H9 (cell line): ENCODE data around the gene MSH3. TPM values are rescaled to one million over a fixed set of nuclear protein-coding genes. Genes with fewer than 3 reads are reported as not detected.

Source experiments
- DNase-seq: peaks from one replicate; pipeline ENCODE4 v3.0.0-alpha.2; 2017
- H2AFZ ChIP-seq: one replicate; pipeline ENCODE4 v1.6.1; 2013; ENCODE audit warnings: mild to moderate bottlenecking, low read length, control low read depth, moderate library complexity
- H2AK5ac ChIP-seq: 2 replicates; pipeline ENCODE4 v1.6.1; 2013; ENCODE audit warnings: low read length, control low read depth, mixed read lengths; ENCODE audit not compliant: insufficient read length
- H2BK120ac ChIP-seq: one replicate; pipeline ENCODE4 v1.6.1; 2013; ENCODE audit warnings: low read depth, mild to moderate bottlenecking, low read length, control low read depth, inconsistent platforms; ENCODE audit not compliant: poor library complexity, severe bottlenecking
- H2BK12ac ChIP-seq: 2 replicates; pipeline ENCODE4 v1.6.1; 2013; ENCODE audit warnings: low read length, control low read depth, mixed read lengths, low read depth; ENCODE audit not compliant: insufficient read length
- H2BK15ac ChIP-seq: 2 replicates; pipeline ENCODE4 v1.6.1; 2013; ENCODE audit warnings: low read depth, low read length, control low read depth
- H2BK20ac ChIP-seq: one replicate; pipeline ENCODE4 v1.6.1; 2013; ENCODE audit warnings: low read depth, mild to moderate bottlenecking, low read length, control low read depth, inconsistent platforms; ENCODE audit not compliant: poor library complexity, severe bottlenecking
- H2BK5ac ChIP-seq: 2 replicates; pipeline ENCODE4 v1.6.1; 2013; ENCODE audit warnings: low read length, control low read depth, mixed read lengths; ENCODE audit not compliant: insufficient read length
- H3K14ac ChIP-seq: 2 replicates; pipeline ENCODE4 v1.6.1; 2013; ENCODE audit warnings: low read length, control low read depth; ENCODE audit not compliant: insufficient read depth
- H3K18ac ChIP-seq: 2 replicates; pipeline ENCODE4 v1.6.1; 2013; ENCODE audit warnings: low read depth, mild to moderate bottlenecking, mixed read lengths, low read length, control low read depth; ENCODE audit not compliant: insufficient read length
- H3K23ac ChIP-seq: 2 replicates; pipeline ENCODE4 v1.6.1; 2013; ENCODE audit warnings: low read length, control low read depth, mixed read lengths, low read depth; ENCODE audit not compliant: insufficient read length
- H3K23me2 ChIP-seq: 2 replicates; pipeline ENCODE4 v1.6.1; 2013; ENCODE audit warnings: low read depth, mild to moderate bottlenecking, mixed read lengths, low read length, control low read depth; ENCODE audit not compliant: insufficient read length, poor library complexity, severe bottlenecking
- H3K27ac ChIP-seq: 2 replicates; pipeline ENCODE4 v1.5.1; 2013; ENCODE audit warnings: low read length, control low read depth, mixed read lengths, low read depth; ENCODE audit not compliant: insufficient read length
- H3K27me3 ChIP-seq: 2 replicates; pipeline ENCODE4 v1.6.1; 2013; ENCODE audit warnings: low read length, control low read depth, inconsistent platforms; ENCODE audit not compliant: insufficient read depth
- H3K4ac ChIP-seq: 2 replicates; pipeline ENCODE4 v1.6.1; 2013; ENCODE audit warnings: low read depth, mild to moderate bottlenecking, control low read depth, inconsistent platforms, low read length, moderate library complexity
- H3K4me1 ChIP-seq: 2 replicates; pipeline ENCODE4 v1.6.1; 2013; ENCODE audit warnings: low read length, control low read depth, inconsistent platforms; ENCODE audit not compliant: insufficient read depth
- H3K4me2 ChIP-seq: 2 replicates; pipeline ENCODE4 v1.6.1; 2013; ENCODE audit warnings: low read length, control low read depth, mixed read lengths; ENCODE audit not compliant: insufficient read length, insufficient read depth
- H3K56ac ChIP-seq: 2 replicates; pipeline ENCODE4 v1.6.1; 2013; ENCODE audit warnings: low read depth, mild to moderate bottlenecking, mixed read lengths, low read length, control low read depth; ENCODE audit not compliant: insufficient read length
- H3K79me1 ChIP-seq: 2 replicates; pipeline ENCODE4 v1.6.1; 2013; ENCODE audit warnings: low read depth, mild to moderate bottlenecking, moderate library complexity, low read length, control low read depth, inconsistent platforms; ENCODE audit not compliant: insufficient read depth, poor library complexity, severe bottlenecking
- H3K79me2 ChIP-seq: 2 replicates; pipeline ENCODE4 v1.6.1; 2013; ENCODE audit warnings: low read length, control low read depth, inconsistent platforms; ENCODE audit not compliant: insufficient read depth
- H3K9ac ChIP-seq: 2 replicates; pipeline ENCODE4 v1.6.1; 2013; ENCODE audit warnings: low read length, control low read depth, mixed read lengths; ENCODE audit not compliant: insufficient read length; ENCODE audit errors: extremely low read depth
- H3K9me3 ChIP-seq: one replicate; pipeline ENCODE4 v1.6.1; 2013; ENCODE audit warnings: low read depth, low read length, inconsistent platforms; ENCODE audit not compliant: control insufficient read depth
- H3T11ph ChIP-seq: one replicate; pipeline ENCODE4 v1.6.1; 2013; ENCODE audit warnings: mild to moderate bottlenecking, low read length, control low read depth, inconsistent platforms
- H4K20me1 ChIP-seq: one replicate; pipeline ENCODE4 v1.6.1; 2013; ENCODE audit not compliant: control insufficient read depth, insufficient read length, insufficient read depth
- H4K5ac ChIP-seq: 2 replicates; pipeline ENCODE4 v1.6.1; 2013; ENCODE audit warnings: low read depth, mild to moderate bottlenecking, mixed read lengths, low read length, control low read depth; ENCODE audit not compliant: insufficient read length
- H4K8ac ChIP-seq: replicated peaks from 2 replicates; pipeline ENCODE4 v1.6.1; 2013; ENCODE audit warnings: low read length, control low read depth, mixed read lengths, low read depth; ENCODE audit not compliant: insufficient read length
- H4K91ac ChIP-seq: 2 replicates; pipeline ENCODE4 v1.6.1; 2013; ENCODE audit warnings: low read depth, mild to moderate bottlenecking, moderate library complexity, mixed read lengths, low read length, control low read depth; ENCODE audit not compliant: insufficient read length
- H3K27ac Mint-ChIP-seq, 3 experiments: 2 replicates in 2 of 3; 3 replicates in 1 of 3; pipeline ENCODE4 v1.8.0; 2020 to 2021; ENCODE audit warnings: mixed read lengths in 3 of 3, mild to moderate bottlenecking in 1 of 3, moderate library complexity in 1 of 3
- H3K27me3 Mint-ChIP-seq: 2 replicates; pipeline ENCODE4 v1.8.0; 2021; ENCODE audit warnings: low read depth, mild to moderate bottlenecking, moderate library complexity, mixed read lengths
- H3K36me3 Mint-ChIP-seq, 3 experiments: 2 replicates in 2 of 3; 3 replicates in 1 of 3; pipeline ENCODE4 v1.8.0; 2020 to 2021; ENCODE audit warnings: low read depth in 3 of 3, mixed read lengths in 3 of 3; ENCODE audit not compliant: insufficient read depth in 1 of 3
- H3K4me1 Mint-ChIP-seq, 2 experiments: 2 replicates each; pipeline ENCODE4 v1.8.0; 2020; ENCODE audit warnings: mixed read lengths in 2 of 2
- H3K4me3 Mint-ChIP-seq, 2 experiments: 2 replicates in 1 of 2; 3 replicates in 1 of 2; pipeline ENCODE4 v1.8.0; 2020 to 2021; ENCODE audit warnings: mild to moderate bottlenecking in 2 of 2, mixed read lengths in 2 of 2, moderate library complexity in 1 of 2
- H3K9me3 Mint-ChIP-seq, 2 experiments: 2 replicates in 1 of 2; 3 replicates in 1 of 2; pipeline ENCODE4 v1.8.0; 2020; ENCODE audit warnings: mild to moderate bottlenecking in 2 of 2, mixed read lengths in 2 of 2, moderate library complexity in 1 of 2
- WGBS: extraction: QIAGEN DNeasy Blood & Tissue Kit; methylation state at CpG from one replicate; pipeline ENCODE4 v1.1.7; 2013; ENCODE audit warnings: missing lambda C conversion rate, low lambda C conversion rate, mixed read lengths; ENCODE audit not compliant: insufficient read length; ENCODE audit errors: extremely low coverage; 5-methylcytosine and 5-hydroxymethylcytosine counted together
- total RNA-seq: library from RNA; stranded (reverse); gene quantifications from 2 replicates; pipeline ENCODE4 v1.2.1, GENCODE V29; 2021
- TF ChIP-seq, protein P1 (sequence below): fragments of 200-600 bp; sonication (generic); conservative IDR thresholded peaks from 3 replicates; pipeline ENCODE4 v1.8.0; 2021; ENCODE audit warnings: antibody characterized with exemption, mild to moderate bottlenecking

Gene MSH3
- total RNA-seq, 1 experiment from 2014 or later, result 17.3 TPM

DNA sequence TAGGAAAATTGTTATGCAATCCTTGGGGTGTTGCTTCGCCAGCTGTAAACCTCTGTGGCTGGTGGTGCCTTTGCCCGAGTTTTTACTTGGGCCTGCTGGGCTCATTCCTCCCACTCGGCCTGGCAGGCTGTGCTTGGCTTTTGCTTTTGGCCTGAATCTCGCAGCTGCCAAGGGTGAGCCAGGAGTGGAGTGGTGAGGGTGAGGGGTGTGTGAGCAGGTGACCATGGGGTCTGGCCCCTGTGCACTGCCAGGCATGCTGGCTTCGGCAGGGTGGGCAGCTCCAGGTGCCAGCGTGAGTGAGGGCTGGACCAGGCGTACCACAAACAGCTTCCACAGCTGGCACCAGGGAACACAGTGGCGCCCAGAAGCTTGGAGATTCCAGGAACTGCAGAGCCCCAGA, 12.9 kb downstream of the MSH3 start:
- Mint-ChIP-seq H3K36me3 (peaks cover 22 to 56% (median 40%) of the 10 kb centered on the region in 3 experiments), H3K27me3 (no peaks in the 10 kb centered on the region), H3K27ac (no peak overlapping the region), H3K4me1 (peaks cover 0 to 5% of the 10 kb centered on the region in 2 experiments; a peak in 2 of 4 replicates), H3K9me3 (no peaks in the 10 kb centered on the region), H3K4me3 (no peak overlapping the region)
- Histone ChIP-seq H3K4me1 (no peaks in the 10 kb centered on the region), H2BK15ac (no peak overlapping the region), H2AFZ (no peak overlapping the region), H2BK120ac (no peak overlapping the region), H3K27ac (no peak overlapping the region), H2AK5ac (no peak overlapping the region), H4K8ac (no peak overlapping the region), H3K79me1 (no peaks in the 10 kb centered on the region), H2BK20ac (no peak overlapping the region), H4K91ac (no peak overlapping the region), H3K27me3 (no peaks in the 10 kb centered on the region), H3K4ac (no peak overlapping the region), H2BK5ac (no peak overlapping the region), H4K5ac (no peak overlapping the region), H3K56ac (no peak overlapping the region), H3K23ac (no peak overlapping the region), H3K9me3 (no peaks in the 10 kb centered on the region), H3K23me2 (no peaks in the 10 kb centered on the region), H3K4me2 (no peak overlapping the region), H3T11ph (no peak overlapping the region), H3K79me2 (no peaks in the 10 kb centered on the region), H2BK12ac (no peak overlapping the region), H3K9ac (no peak overlapping the region), H3K14ac (no peak overlapping the region), H3K18ac (no peak overlapping the region), H4K20me1 (no peaks in the 10 kb centered on the region)
- TF ChIP-seq, protein P1, sequence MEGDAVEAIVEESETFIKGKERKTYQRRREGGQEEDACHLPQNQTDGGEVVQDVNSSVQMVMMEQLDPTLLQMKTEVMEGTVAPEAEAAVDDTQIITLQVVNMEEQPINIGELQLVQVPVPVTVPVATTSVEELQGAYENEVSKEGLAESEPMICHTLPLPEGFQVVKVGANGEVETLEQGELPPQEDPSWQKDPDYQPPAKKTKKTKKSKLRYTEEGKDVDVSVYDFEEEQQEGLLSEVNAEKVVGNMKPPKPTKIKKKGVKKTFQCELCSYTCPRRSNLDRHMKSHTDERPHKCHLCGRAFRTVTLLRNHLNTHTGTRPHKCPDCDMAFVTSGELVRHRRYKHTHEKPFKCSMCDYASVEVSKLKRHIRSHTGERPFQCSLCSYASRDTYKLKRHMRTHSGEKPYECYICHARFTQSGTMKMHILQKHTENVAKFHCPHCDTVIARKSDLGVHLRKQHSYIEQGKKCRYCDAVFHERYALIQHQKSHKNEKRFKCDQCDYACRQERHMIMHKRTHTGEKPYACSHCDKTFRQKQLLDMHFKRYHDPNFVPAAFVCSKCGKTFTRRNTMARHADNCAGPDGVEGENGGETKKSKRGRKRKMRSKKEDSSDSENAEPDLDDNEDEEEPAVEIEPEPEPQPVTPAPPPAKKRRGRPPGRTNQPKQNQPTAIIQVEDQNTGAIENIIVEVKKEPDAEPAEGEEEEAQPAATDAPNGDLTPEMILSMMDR, result no peak
- no CpG with 5 or more reads among the region's 8 CpGs for WGBS
- no peak for DNase-seq
